H1 (cell line): ENCODE results near the gene CDK19. TPM values are rescaled to one million over a fixed set of nuclear protein-coding genes. Genes with fewer than 3 reads are reported as not detected.

Experiments
- CTCF ChIA-PET: fragments of 300-600 bp; sonication (Branson Sonifier 250); formaldehyde crosslinking; loops from one replicate; lab custom pipeline; 2021; ENCODE audit not compliant: partially characterized antibody; lab: Charles Lee
- POLR2A ChIA-PET: fragments of 300-600 bp; sonication (Branson Sonifier 250); formaldehyde crosslinking; loops from one replicate; lab custom pipeline; 2021; ENCODE audit warnings: inconsistent platforms; ENCODE audit not compliant: partially characterized antibody; lab: Charles Lee
- DNase-seq, 2 experiments: peaks; one replicate each; pipeline versions ENCODE4 v3.0.0 to v3.0.0-alpha.2; 2010 to 2022; ENCODE audit warnings: low spot score in 2 of 2, low read depth in 1 of 2, mixed read lengths in 1 of 2
- FAIRE-seq: peaks from 2 replicates; lab custom pipeline; 2011; peaks lifted over from hg19 to GRCh38; lab: Jason Lieb, UNC
- H2AFZ ChIP-seq: 2 replicates; pipeline ENCODE4 v1.8.1; 2012; ENCODE audit warnings: low read length, inconsistent platforms
- H2AK5ac ChIP-seq: 2 replicates; pipeline ENCODE4 v1.6.1; 2013; ENCODE audit warnings: low read depth, low read length
- H2BK120ac ChIP-seq: replicated peaks from 2 replicates; pipeline ENCODE3; 2013; ENCODE audit warnings: low read depth, low read length, inconsistent platforms
- H2BK12ac ChIP-seq: 2 replicates; pipeline ENCODE4 v1.6.1; 2013; ENCODE audit warnings: low read depth, low read length
- H2BK15ac ChIP-seq: 2 replicates; pipeline ENCODE4 v1.6.1; 2013; ENCODE audit warnings: low read length
- H2BK20ac ChIP-seq: 2 replicates; pipeline ENCODE4 v1.6.1; 2013; ENCODE audit warnings: low read length
- H2BK5ac ChIP-seq: 2 replicates; pipeline ENCODE4 v1.6.1; 2013; ENCODE audit warnings: low read depth, low read length
- H3K14ac ChIP-seq: 2 replicates; pipeline ENCODE4 v1.6.1; 2013; ENCODE audit warnings: inconsistent platforms; ENCODE audit not compliant: insufficient read length
- H3K18ac ChIP-seq: 2 replicates; pipeline ENCODE4 v1.6.1; 2013; ENCODE audit warnings: low read length; ENCODE audit errors: extremely low read depth
- H3K23ac ChIP-seq: 2 replicates; pipeline ENCODE4 v1.6.1; 2013; ENCODE audit warnings: inconsistent platforms; ENCODE audit not compliant: insufficient read length
- H3K23me2 ChIP-seq: 2 replicates; pipeline ENCODE4 v1.6.1; 2013; ENCODE audit warnings: low read depth, low read length
- H3K27ac ChIP-seq: 2 replicates; pipeline ENCODE4 v1.6.1; 2011; ENCODE audit warnings: low read depth, low read length, inconsistent platforms
- H3K27me3 ChIP-seq, 4 experiments: replicated peaks in 1 of 4; 1 replicate in 1 of 4; 2 replicates in 3 of 4; pipeline versions ENCODE4 v1.6.1 to v1.8.1; 2011 to 2013; ENCODE audit warnings: low read length in 3 of 4, mild to moderate bottlenecking in 3 of 4, inconsistent platforms in 2 of 4, mixed read lengths in 2 of 4, moderate library complexity in 1 of 4; ENCODE audit not compliant: control insufficient read depth in 3 of 4, insufficient read depth in 3 of 4; ENCODE audit errors: extremely low read depth in 1 of 4
- H3K36me3 ChIP-seq, 4 experiments: 2 replicates each; pipeline versions ENCODE4 v1.6.1 to v1.8.1; 2011 to 2013; ENCODE audit warnings: mild to moderate bottlenecking in 4 of 4, low read length in 3 of 4, moderate library complexity in 2 of 4, control low read depth in 1 of 4, inconsistent platforms in 1 of 4; ENCODE audit not compliant: insufficient read depth in 4 of 4, control insufficient read depth in 2 of 4
- H3K4ac ChIP-seq: replicated peaks from 2 replicates; pipeline ENCODE3; 2013; ENCODE audit warnings: low read length, low read depth, mixed read lengths, inconsistent platforms; ENCODE audit not compliant: insufficient read length
- H3K4me1 ChIP-seq, 4 experiments: replicated peaks in 1 of 4; 1 replicate in 1 of 4; 2 replicates in 3 of 4; pipeline versions ENCODE4 v1.6.1 to v1.8.1; 2011 to 2013; ENCODE audit warnings: low read length in 3 of 4, inconsistent platforms in 2 of 4, mixed read lengths in 1 of 4; ENCODE audit not compliant: insufficient read depth in 4 of 4, control insufficient read depth in 3 of 4
- H3K4me2 ChIP-seq, 2 experiments: 2 replicates each; pipeline versions ENCODE4 v1.6.1 to v1.8.1; 2011 to 2013; ENCODE audit warnings: low read depth in 2 of 2, low read length in 2 of 2, control low read depth in 1 of 2, inconsistent platforms in 1 of 2, mild to moderate bottlenecking in 1 of 2; ENCODE audit not compliant: insufficient read depth in 1 of 2
- H3K4me3 ChIP-seq, 4 experiments: fragments of 200-600, 300-600 bp in 1 of 4; sonication (generic), shearing (Covaris generic), sonication (Bioruptor Twin) in 1 of 4; 2 replicates each; pipeline versions ENCODE4 v1.5.1 to v1.8.1; 2011 to 2016; ENCODE audit warnings: low read length in 4 of 4, low read depth in 3 of 4, control low read depth in 2 of 4, inconsistent platforms in 2 of 4, mild to moderate bottlenecking in 2 of 4, mixed read lengths in 1 of 4, moderate library complexity in 1 of 4; ENCODE audit not compliant: insufficient read depth in 2 of 4; ENCODE audit errors: extremely low read depth in 1 of 4
- H3K56ac ChIP-seq: replicated peaks from 2 replicates; pipeline ENCODE3; 2013; ENCODE audit warnings: low read depth, mild to moderate bottlenecking, mixed read lengths, low read length, inconsistent platforms; ENCODE audit not compliant: insufficient read length
- H3K79me1 ChIP-seq: 2 replicates; pipeline ENCODE4 v1.6.1; 2013; ENCODE audit warnings: low read depth, low read length, control low read depth
- H3K79me2 ChIP-seq, 2 experiments: 2 replicates each; pipeline versions ENCODE4 v1.6.1 to v1.8.1; 2012 to 2013; ENCODE audit warnings: low read length in 2 of 2, mild to moderate bottlenecking in 2 of 2, inconsistent platforms in 1 of 2; ENCODE audit not compliant: insufficient read depth in 2 of 2, control insufficient read depth in 1 of 2
- H3K9ac ChIP-seq, 4 experiments: replicated peaks in 1 of 4; 1 replicate in 1 of 4; 2 replicates in 3 of 4; pipeline versions ENCODE4 v1.6.1 to v1.8.1; 2011 to 2013; ENCODE audit warnings: low read depth in 3 of 4, low read length in 3 of 4, control low read depth in 2 of 4, mild to moderate bottlenecking in 2 of 4, moderate library complexity in 2 of 4, inconsistent platforms in 1 of 4; ENCODE audit errors: extremely low read depth in 1 of 4
- H3K9me3 ChIP-seq, 2 experiments: 2 replicates each; pipeline versions ENCODE4 v1.6.1 to v1.8.1; 2012 to 2013; ENCODE audit warnings: mild to moderate bottlenecking in 2 of 2, moderate library complexity in 2 of 2, control low read depth in 1 of 2, inconsistent platforms in 1 of 2, low read depth in 1 of 2, low read length in 1 of 2, mixed read lengths in 1 of 2; ENCODE audit not compliant: insufficient read depth in 2 of 2
- H4K20me1 ChIP-seq, 2 experiments: replicated peaks in 1 of 2; 2 replicates each; pipeline versions ENCODE3 to v1.8.1; 2011 to 2013; ENCODE audit warnings: inconsistent platforms in 2 of 2, low read length in 2 of 2, mild to moderate bottlenecking in 1 of 2; ENCODE audit not compliant: insufficient read depth in 2 of 2, control insufficient read depth in 1 of 2
- H4K5ac ChIP-seq: 2 replicates; pipeline ENCODE4 v1.6.1; 2013; ENCODE audit warnings: low read length, low read depth, mixed read lengths, inconsistent platforms; ENCODE audit not compliant: insufficient read length
- H4K8ac ChIP-seq: 2 replicates; pipeline ENCODE4 v1.8.0; 2013; ENCODE audit warnings: mild to moderate bottlenecking, moderate library complexity, low read length, inconsistent platforms; ENCODE audit not compliant: insufficient read depth; ENCODE audit errors: extremely low read depth
- H4K91ac ChIP-seq: replicated peaks from 2 replicates; pipeline ENCODE3; 2013; ENCODE audit warnings: low read length, mixed read lengths, inconsistent platforms; ENCODE audit not compliant: insufficient read length
- ASH2L ChIP-seq: fragments of 200-600, 300-600 bp; sonication (generic); IDR thresholded peaks from one replicate; pipeline ENCODE4 v1.7.1; 2017; ENCODE audit warnings: low read length
- EGR1 ChIP-seq: IDR thresholded peaks from 2 replicates; pipeline ENCODE4 v1.6.1; 2011; ENCODE audit warnings: low read depth, low read length, borderline replicate concordance
- EZH2 ChIP-seq: fragments of 200-600 bp; sonication (generic); IDR thresholded peaks from 2 replicates; pipeline ENCODE4 v1.7.1; 2012; ENCODE audit warnings: low read depth, mild to moderate bottlenecking, moderate library complexity, low read length, inconsistent platforms; ENCODE audit not compliant: severe bottlenecking
- GABPA ChIP-seq: IDR thresholded peaks from 2 replicates; pipeline ENCODE4 v1.6.1; 2011; ENCODE audit warnings: mild to moderate bottlenecking, low read length, moderate library complexity, borderline replicate concordance; ENCODE audit not compliant: insufficient read depth
- JUND ChIP-seq: IDR thresholded peaks from 2 replicates; pipeline ENCODE4 v1.6.1; 2011; ENCODE audit warnings: mild to moderate bottlenecking, improper control_type of control experiment, low read length
- POLR2A ChIP-seq, 2 experiments: IDR thresholded peaks; 1 replicate in 1 of 2; 2 replicates in 1 of 2; pipeline ENCODE4 v1.6.1; 2011; ENCODE audit warnings: low read depth in 2 of 2, low read length in 2 of 2, mild to moderate bottlenecking in 2 of 2; ENCODE audit errors: control extremely low read depth in 1 of 2
- RXRA ChIP-seq: IDR thresholded peaks from 2 replicates; pipeline ENCODE4 v1.6.1; 2011; ENCODE audit warnings: low read depth, mild to moderate bottlenecking, low read length, moderate library complexity; ENCODE audit not compliant: insufficient read depth
- SIN3A ChIP-seq, 2 experiments: IDR thresholded peaks in 1 of 2; conservative IDR thresholded peaks in 1 of 2; 2 replicates each; pipeline ENCODE4 v1.6.1; 2011 to 2012; ENCODE audit warnings: low read length in 2 of 2, improper control_type of control experiment in 1 of 2, low read depth in 1 of 2, mild to moderate bottlenecking in 1 of 2
- SIRT6 ChIP-seq: IDR thresholded peaks from one replicate; pipeline ENCODE4 v1.7.1; 2012; ENCODE audit warnings: low read length, inconsistent platforms
- SIX5 ChIP-seq: IDR thresholded peaks from 2 replicates; pipeline ENCODE4 v1.6.1; 2011; ENCODE audit warnings: mild to moderate bottlenecking, low read depth, low read length
- SP2 ChIP-seq: IDR thresholded peaks from 2 replicates; pipeline ENCODE4 v1.6.1; 2012; ENCODE audit warnings: mild to moderate bottlenecking, low read length, inconsistent platforms
- WGBS, 2 experiments: shearing (Covaris generic) in 1 of 2; methylation state at CpG; one replicate each; pipeline versions ENCODE4 v1.1.6 to v1.1.7; 2013 to 2015; ENCODE audit warnings: low lambda C conversion rate in 2 of 2, mixed read lengths in 2 of 2, inconsistent platforms in 1 of 2, low coverage in 1 of 2, missing lambda C conversion rate in 1 of 2; ENCODE audit not compliant: insufficient replicate concordance in 2 of 2, insufficient coverage in 1 of 2, insufficient read length in 1 of 2; ENCODE audit errors: extremely low coverage in 1 of 2, missing lambda C conversion rate in 1 of 2; 5-methylcytosine and 5-hydroxymethylcytosine counted together
- polyA plus RNA-seq, 7 experiments: library from polyadenylated mRNA; depleted of rRNA in 3 of 7; stranded (reverse) in 5 of 7; unstranded in 2 of 7; fragments of >200 nt in 5 of 7; fragments of 200-250 nt in 2 of 7; gene quantifications; 1 replicate in 5 of 7; 2 replicates in 1 of 7; 4 replicates in 1 of 7; pipeline versions ENCODE4 v1.2.1 to v1.2.3, GENCODE V29; 2011 to 2013; ENCODE audit warnings: missing spikeins in 2 of 7, mixed read lengths in 2 of 7
- total RNA-seq: library from RNA; stranded (reverse); fragmentation: NEBNext Ultra II Directional; extraction: Animal tissue kit (Norgen Biotek cat#: 25700); gene quantifications from 2 replicates; pipeline ENCODE4 v1.2.1, GENCODE V29; 2021
- TF ChIP-seq, protein P1 (sequence below), 3 experiments: IDR thresholded peaks; 1 replicate in 2 of 3; 2 replicates in 1 of 3; pipeline versions ENCODE4 v1.5.1 to v1.6.1; 2011; ENCODE audit warnings: low read length in 3 of 3, mild to moderate bottlenecking in 3 of 3, inconsistent platforms in 2 of 3, low read depth in 1 of 3, moderate library complexity in 1 of 3; ENCODE audit not compliant: insufficient read depth in 1 of 3; ENCODE audit errors: control extremely low read depth in 1 of 3

The CDK19 gene
- total and polyA plus RNA-seq, 2 of the 8 experiments (the other 6 are each of a cell fraction or from before 2014, with no cell fraction given): 4.9 to 12.6 TPM

DNA sequence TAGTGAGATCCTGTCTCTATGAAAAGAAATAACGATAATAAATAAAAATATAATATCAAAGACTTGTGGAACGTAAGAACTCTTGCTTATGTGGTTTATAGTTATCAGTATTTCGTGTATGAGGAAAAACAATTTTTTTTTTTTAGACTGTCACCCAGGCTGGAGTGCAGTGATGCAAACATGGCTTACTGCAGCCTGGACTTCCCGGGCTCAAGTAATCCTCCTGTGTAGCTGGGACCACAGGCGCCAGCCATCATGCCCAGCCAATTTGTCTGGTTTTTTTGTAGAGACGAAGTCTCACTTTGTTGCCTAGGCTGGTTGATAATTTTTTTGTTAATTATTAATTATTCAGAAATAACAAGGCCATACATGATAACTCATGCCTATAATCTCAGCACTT lies 18.6 kb upstream of the CDK19 start:
- ChIA-PET CTCF (no interaction called here), POLR2A (no interaction called here)
- Histone ChIP-seq H2AK5ac (no peak overlapping the region), H3K4me2 (no peak overlapping the region), H3K9me3 (no peaks in the 10 kb centered on the region), H4K8ac (no peak overlapping the region), H4K20me1 (no peaks in the 10 kb centered on the region), H3K4ac (no peak overlapping the region), H3K4me1 (no peaks in the 10 kb centered on the region), H2BK15ac (no peak overlapping the region), H3K18ac (no peak overlapping the region), H3K9ac (no peak overlapping the region), H2BK20ac (no peak overlapping the region), H2BK12ac (no peak overlapping the region), H3K27me3 (no peaks in the 10 kb centered on the region), H2BK120ac (no peak overlapping the region), H4K91ac (no peak overlapping the region), H3K23ac (no peak overlapping the region), H3K4me3 (no peak overlapping the region), H3K56ac (no peak overlapping the region), H2BK5ac (no peak overlapping the region), H3K36me3 (no peaks in the 10 kb centered on the region), H3K27ac (no peak overlapping the region), H3K79me1 (no peaks in the 10 kb centered on the region), H3K14ac (no peak overlapping the region), H3K79me2 (no peaks in the 10 kb centered on the region), H2AFZ (no peak overlapping the region), H4K5ac (no peak overlapping the region), H3K23me2 (no peaks in the 10 kb centered on the region)
- FAIRE-seq (no peak), DNase-seq (no peak)
- 88% methylated on average over 6 of the region's 6 CpGs; no CpG with 5 or more reads in 1 of the 2 experiments for WGBS, 2 experiments
- no peak for TF ChIP-seq SP2
- TF ChIP-seq SIRT6: no peak
- no peak for TF ChIP-seq GABPA
- no peak for TF ChIP-seq SIX5
- no peak for TF ChIP-seq POLR2A (IDR thresholded peaks at IDR 0.05; ENCODE audit: control extremely low read depth in 1 of 2, low read depth in 2 of 2, low read length in 2 of 2)
- TF ChIP-seq EGR1: no peak
- TF ChIP-seq JUND: no peak
- TF ChIP-seq SIN3A (conservative IDR thresholded peaks at IDR 0.05 in 1 of 2, IDR thresholded peaks at IDR 0.05 in 1 of 2; ENCODE audit: low read depth in 1 of 2, low read length in 2 of 2): no peak
- TF ChIP-seq, protein P1, sequence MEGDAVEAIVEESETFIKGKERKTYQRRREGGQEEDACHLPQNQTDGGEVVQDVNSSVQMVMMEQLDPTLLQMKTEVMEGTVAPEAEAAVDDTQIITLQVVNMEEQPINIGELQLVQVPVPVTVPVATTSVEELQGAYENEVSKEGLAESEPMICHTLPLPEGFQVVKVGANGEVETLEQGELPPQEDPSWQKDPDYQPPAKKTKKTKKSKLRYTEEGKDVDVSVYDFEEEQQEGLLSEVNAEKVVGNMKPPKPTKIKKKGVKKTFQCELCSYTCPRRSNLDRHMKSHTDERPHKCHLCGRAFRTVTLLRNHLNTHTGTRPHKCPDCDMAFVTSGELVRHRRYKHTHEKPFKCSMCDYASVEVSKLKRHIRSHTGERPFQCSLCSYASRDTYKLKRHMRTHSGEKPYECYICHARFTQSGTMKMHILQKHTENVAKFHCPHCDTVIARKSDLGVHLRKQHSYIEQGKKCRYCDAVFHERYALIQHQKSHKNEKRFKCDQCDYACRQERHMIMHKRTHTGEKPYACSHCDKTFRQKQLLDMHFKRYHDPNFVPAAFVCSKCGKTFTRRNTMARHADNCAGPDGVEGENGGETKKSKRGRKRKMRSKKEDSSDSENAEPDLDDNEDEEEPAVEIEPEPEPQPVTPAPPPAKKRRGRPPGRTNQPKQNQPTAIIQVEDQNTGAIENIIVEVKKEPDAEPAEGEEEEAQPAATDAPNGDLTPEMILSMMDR (IDR thresholded peaks at IDR 0.05; ENCODE audit: control extremely low read depth in 1 of 3, insufficient read depth in 1 of 3, low read depth in 1 of 3, low read length in 3 of 3): no peak
- no peak for TF ChIP-seq RXRA
- no peak for TF ChIP-seq ASH2L
- no peak for TF ChIP-seq EZH2
